HepG2 (cell line): Measurements from ENCODE around the gene EFEMP2. TPM values are rescaled to one million over a fixed set of nuclear protein-coding genes. Genes with fewer than 3 reads are reported as not detected.

Source experiments
- ATAC-seq: fragments of 200-7000 bp; cut with Tn5 transposase; 3 replicates; pipeline ENCODE4 v1.9.1; 2020; ENCODE audit warnings: mild to moderate bottlenecking, moderate library complexity
- BruUV-seq: library from RNA; stranded (reverse); fragments of 400-500 nt; replicated peaks from 2 replicates; lab custom pipeline; 2021; lab: Mats Ljungman, UMichigan
- CTCF ChIA-PET: fragments of 300-600 bp; formaldehyde crosslinking; extraction: SDS; loops from one replicate; lab custom pipeline; 2021; ENCODE audit warnings: low total read pairs, inconsistent platforms, low intra/inter-chr PET ratio; lab: Yijun Ruan, JAX
- POLR2A ChIA-PET: fragments of 350-600 bp; sonication (Branson Sonifier 250); formaldehyde crosslinking; loops from one replicate; lab custom pipeline; 2020; ENCODE audit warnings: antibody characterized with exemption, inconsistent platforms; lab: Yijun Ruan, JAX
- DNase-seq: peaks from one replicate; pipeline ENCODE4 v3.0.0-alpha.2; 2015; ENCODE audit warnings: low spot score
- FAIRE-seq: peaks from 3 replicates; lab custom pipeline; 2011; peaks lifted over from hg19 to GRCh38; lab: Jason Lieb, UNC
- H2AFZ ChIP-seq: one replicate; pipeline ENCODE4 v1.6.1; 2011; ENCODE audit warnings: low read length, inconsistent platforms
- H3K27ac ChIP-seq: fragments of 300-600 bp; 3 replicates; pipeline ENCODE4 v1.8.0; 2011; ENCODE audit warnings: mixed run types, mild to moderate bottlenecking, mixed read lengths, low read length, inconsistent platforms; ENCODE audit not compliant: insufficient read depth; ENCODE audit errors: extremely low read length
- H3K27me3 ChIP-seq, 2 experiments: fragments of 200-600 bp in 1 of 2; 2 replicates in 1 of 2; 3 replicates in 1 of 2; pipeline versions ENCODE4 v1.6.0 to v1.8.0; 2011; ENCODE audit warnings: low read length in 2 of 2, mild to moderate bottlenecking in 2 of 2, moderate library complexity in 2 of 2, inconsistent platforms in 1 of 2; ENCODE audit not compliant: insufficient read depth in 2 of 2, control insufficient read depth in 1 of 2
- H3K36me3 ChIP-seq, 2 experiments: fragments of 200-600 bp in 1 of 2; replicated peaks in 1 of 2; 2 replicates in 1 of 2; 3 replicates in 1 of 2; pipeline versions ENCODE4 v1.5.1 to v1.8.0; 2011; ENCODE audit warnings: low read length in 2 of 2, inconsistent platforms in 1 of 2; ENCODE audit not compliant: insufficient read depth in 2 of 2, control insufficient read depth in 1 of 2
- H3K4me1 ChIP-seq: 2 replicates; pipeline ENCODE4 v1.5.1; 2012; ENCODE audit warnings: low read length, inconsistent platforms; ENCODE audit not compliant: insufficient read depth
- H3K4me2 ChIP-seq: 2 replicates; pipeline ENCODE4 v1.6.0; 2011; ENCODE audit warnings: low read depth, low read length, inconsistent platforms
- H3K4me3 ChIP-seq, 3 experiments: fragments of 200-600 bp in 1 of 3; sonication (generic), shearing (Covaris generic) in 1 of 3; replicated peaks in 1 of 3; 2 replicates each; pipeline ENCODE4 v1.5.1; 2011 to 2016; ENCODE audit warnings: low read length in 3 of 3, inconsistent platforms in 2 of 3, low read depth in 2 of 3, mild to moderate bottlenecking in 2 of 3, control low read depth in 1 of 3, mixed read lengths in 1 of 3; ENCODE audit not compliant: insufficient read depth in 1 of 3
- H3K79me2 ChIP-seq: one replicate; pipeline ENCODE4 v1.6.1; 2011; ENCODE audit warnings: low read length, inconsistent platforms; ENCODE audit not compliant: insufficient read depth
- H3K9ac ChIP-seq: 2 replicates; pipeline ENCODE4 v1.6.0; 2011; ENCODE audit warnings: mild to moderate bottlenecking, low read depth, low read length, inconsistent platforms; ENCODE audit not compliant: insufficient read depth
- H3K9me3 ChIP-seq: 2 replicates; pipeline ENCODE4 v1.5.1; 2012; ENCODE audit warnings: mild to moderate bottlenecking, low read length
- H4K20me1 ChIP-seq: 2 replicates; pipeline ENCODE4 v1.6.0; 2011; ENCODE audit warnings: inconsistent platforms, mild to moderate bottlenecking, low read length, moderate library complexity; ENCODE audit not compliant: insufficient read depth
- ATF2 ChIP-seq: sonication (generic); formaldehyde crosslinking; IDR thresholded peaks from 2 replicates; pipeline ENCODE4 v1.4.0; 2020; ENCODE audit warnings: missing genetic modification reagents
- CCAR2 ChIP-seq: fragments of 200-400 bp; formaldehyde crosslinking; optimal IDR thresholded peaks from 2 replicates; pipeline ENCODE3; 2018; ENCODE audit warnings: low read depth, mild to moderate bottlenecking, low read length, moderate library complexity
- EEA1 ChIP-seq: sonication (generic); formaldehyde crosslinking; IDR thresholded peaks from 2 replicates; pipeline ENCODE4 v1.5.1; 2020; ENCODE audit warnings: mild to moderate bottlenecking, missing genetic modification reagents, borderline replicate concordance
- EP300 ChIP-seq, 3 experiments: sonication (generic) in 1 of 3; formaldehyde crosslinking in 1 of 3; IDR thresholded peaks; 2 replicates each; pipeline versions ENCODE4 v1.5.1 to v1.6.1; 2011 to 2020; ENCODE audit warnings: low read depth in 2 of 3, low read length in 2 of 3, borderline replicate concordance in 1 of 3, improper control_type of control experiment in 1 of 3, mild to moderate bottlenecking in 1 of 3, missing genetic modification reagents in 1 of 3, moderate library complexity in 1 of 3
- HMGA1 ChIP-seq: sonication (generic); formaldehyde crosslinking; conservative IDR thresholded peaks from 2 replicates; pipeline ENCODE4 v1.4.0; 2020; ENCODE audit warnings: missing genetic modification reagents
- MLX ChIP-seq: IDR thresholded peaks from 2 replicates; pipeline ENCODE4 v1.6.1; 2016
- MXI1 ChIP-seq: IDR thresholded peaks from 3 replicates; pipeline ENCODE4 v1.6.1; 2012; ENCODE audit warnings: low read depth, low read length, inconsistent platforms, borderline replicate concordance
- NR2F1 ChIP-seq, 2 experiments: fragments of 450-650 bp in 1 of 2; formaldehyde crosslinking in 1 of 2; IDR thresholded peaks; 2 replicates each; pipeline versions ENCODE4 v1.5.0 to v1.6.1; 2016 to 2020; ENCODE audit warnings: mild to moderate bottlenecking in 1 of 2, missing compliant biosample characterization in 1 of 2, missing genetic modification reagents in 1 of 2, moderate library complexity in 1 of 2
- PCBP1 ChIP-seq: fragments of 200-400 bp; formaldehyde crosslinking; IDR thresholded peaks from 2 replicates; pipeline ENCODE4 v1.6.1; 2017; ENCODE audit warnings: mild to moderate bottlenecking, low read depth, low read length, borderline replicate concordance
- RCOR2 ChIP-seq: IDR thresholded peaks from 2 replicates; pipeline ENCODE4 v1.6.1; 2016; ENCODE audit warnings: missing biosample characterization, missing genetic modification reagents
- RFX3 ChIP-seq: IDR thresholded peaks from 2 replicates; pipeline ENCODE4 v1.6.1; 2016; ENCODE audit warnings: missing biosample characterization, missing genetic modification reagents
- ZNF616 ChIP-seq: sonication (generic); formaldehyde crosslinking; IDR thresholded peaks from 2 replicates; pipeline ENCODE4 v1.5.0; 2020; ENCODE audit warnings: low read depth, mild to moderate bottlenecking, missing genetic modification reagents
- ZNF792 ChIP-seq: IDR thresholded peaks from 2 replicates; pipeline ENCODE4 v1.6.1; 2016
- WGBS: methylation state at CpG from one replicate; pipeline ENCODE4 v1.1.6; 2017; ENCODE audit warnings: low lambda C conversion rate; 5-methylcytosine and 5-hydroxymethylcytosine counted together
- in situ Hi-C: cut with HindIII; loops from 2 replicates; pipeline ENCODE4 v1.10.0; 2017; ENCODE audit warnings: low pct_unique_long_range_greater_than_20kb; ENCODE audit not compliant: extremely low pct_ligation_motif_present
- intact Hi-C: fragments of 100-400 bp; cut with micrococcal nuclease; formaldehyde crosslinking; loops from one replicate; pipeline ENCODE4 v1.10.0; 2022; ENCODE audit not compliant: unreplicated experiment
- polyA plus RNA-seq, 8 experiments: library from polyadenylated mRNA; depleted of rRNA in 3 of 8; stranded (reverse) in 7 of 8; unstranded in 1 of 8; fragments of >200 nt; fragmentation: Illumina TruSeq in 4 of 8; extraction: Trizol in 4 of 8; gene quantifications; 2 replicates each; pipeline versions ENCODE4 v1.2.1 to v1.2.3, GENCODE V29; 2011 to 2016; ENCODE audit warnings: low read depth in 4 of 8, missing spikeins in 1 of 8, mixed read lengths in 1 of 8; ENCODE audit not compliant: insufficient read depth in 1 of 8
- total RNA-seq, 5 experiments: library from RNA; depleted of rRNA; stranded (reverse); fragments of >200 nt; fragmentation: Illumina TruSeq; extraction: Trizol; gene quantifications; 2 replicates each; pipeline ENCODE4 v1.2.3, GENCODE V29; 2016; ENCODE audit warnings: low read depth in 1 of 5
- TF ChIP-seq, protein P1 (sequence below): sonication (generic); formaldehyde crosslinking; IDR thresholded peaks from 2 replicates; pipeline ENCODE4 v1.5.0; 2020; ENCODE audit warnings: missing genetic modification reagents
- TF ChIP-seq, protein P2 (sequence below): sonication (generic); formaldehyde crosslinking; IDR thresholded peaks from 2 replicates; pipeline ENCODE4 v1.5.0; 2020; ENCODE audit warnings: missing genetic modification reagents
- TF ChIP-seq, protein P3 (sequence below): sonication (generic); IDR thresholded peaks from 2 replicates; pipeline ENCODE4 v1.6.1; 2016; ENCODE audit warnings: low read depth, borderline replicate concordance
- TF ChIP-seq, protein P4 (sequence below): sonication (generic); formaldehyde crosslinking; conservative IDR thresholded peaks from 2 replicates; pipeline ENCODE4 v1.8.0; 2022; ENCODE audit warnings: mild to moderate bottlenecking, moderate library complexity, missing genetic modification reagents

The EFEMP2 gene
- total and polyA plus RNA-seq, 2 of the 13 experiments (the other 11 are each of a cell fraction or from before 2014, with no cell fraction given) = 7.4 to 29.7 TPM

DNA sequence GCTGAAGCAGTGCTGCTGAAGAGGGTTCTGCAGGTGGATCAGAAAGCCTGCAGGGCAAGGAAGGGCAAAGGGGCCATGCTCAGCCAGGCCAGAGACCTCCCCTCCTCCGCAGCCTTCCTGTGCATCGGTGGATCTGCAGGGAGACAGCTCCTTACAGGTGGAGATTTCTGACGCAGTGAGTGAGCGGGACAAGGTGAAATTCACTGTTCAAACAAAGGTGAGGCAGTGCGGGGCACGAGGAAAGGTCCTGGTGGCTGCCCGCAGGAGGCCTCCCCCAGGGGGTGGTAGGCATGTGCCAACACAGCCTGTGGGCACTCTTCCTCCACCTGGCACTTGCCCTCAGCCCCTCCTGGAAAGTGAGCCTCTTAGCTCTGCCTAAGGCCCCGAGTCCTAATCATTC, 23.2 kb downstream of the EFEMP2 start:
- H3K27ac ChIP-seq = no peak overlapping the region
- peak overlapping the region; percentile 60 for H3K4me2 ChIP-seq
- intact Hi-C loops = no loop called here
- no peaks in the 10 kb centered on the region for H3K79me2 ChIP-seq
- H3K4me3 ChIP-seq = peak overlapping the region in 1 of 3 experiments; percentile 51; a peak in 1 of 6 replicates
- no peak for DNase-seq
- peak; percentile 16 for ATAC-seq
- ChIA-PET CTCF (no interaction called here), POLR2A (interaction anchor here (1.2 to 4.1 kb wide), 5 partner anchors 9 to 129 kb away, joined by 3 to 21 read pairs (median 8); partner anchors contain the start of genes CFL1, MUS81 and RNASEH2C)
- FAIRE-seq = no peak
- H3K36me3 ChIP-seq = peaks cover 3 to 14% of the 10 kb centered on the region in 2 experiments; a peak in 4 of 5 replicates
- BruUV-seq = no TSS peak
- peaks cover 61% of the 10 kb centered on the region for H3K4me1 ChIP-seq
- in situ Hi-C loops = no loop called here
- 0 out of 2 replicates have a peak overlapping the region, but pooled peaks have one; percentile 17 for H3K9ac ChIP-seq
- no peak overlapping the region for H2AFZ ChIP-seq
- H3K9me3 ChIP-seq = 0 out of 2 replicates have a peak, but pooled peaks cover 4% of the 10 kb centered on the region
- H4K20me1 ChIP-seq = peaks cover 17% of the 10 kb centered on the region
- WGBS = 25% methylated on average over 2 of the region's 8 CpGs
- no peaks in the 10 kb centered on the region for H3K27me3 ChIP-seq
- TF ChIP-seq, protein P1, sequence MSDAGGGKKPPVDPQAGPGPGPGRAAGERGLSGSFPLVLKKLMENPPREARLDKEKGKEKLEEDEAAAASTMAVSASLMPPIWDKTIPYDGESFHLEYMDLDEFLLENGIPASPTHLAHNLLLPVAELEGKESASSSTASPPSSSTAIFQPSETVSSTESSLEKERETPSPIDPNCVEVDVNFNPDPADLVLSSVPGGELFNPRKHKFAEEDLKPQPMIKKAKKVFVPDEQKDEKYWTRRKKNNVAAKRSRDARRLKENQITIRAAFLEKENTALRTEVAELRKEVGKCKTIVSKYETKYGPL (CRISPR knock-in tag) = no peak
- TF ChIP-seq RFX3 (CRISPR knock-in tag) = no peak
- no peak for TF ChIP-seq ATF2 (CRISPR knock-in tag)
- no peak for TF ChIP-seq RCOR2
- 0 out of 4 replicates have a peak, but pooled peaks of 1 of the 2 experiments have one; percentile 13 for TF ChIP-seq NR2F1 (CRISPR knock-in tag; IDR thresholded peaks at IDR 0.05)
- no peak for TF ChIP-seq ZNF792 (CRISPR knock-in tag)
- TF ChIP-seq, protein P2, sequence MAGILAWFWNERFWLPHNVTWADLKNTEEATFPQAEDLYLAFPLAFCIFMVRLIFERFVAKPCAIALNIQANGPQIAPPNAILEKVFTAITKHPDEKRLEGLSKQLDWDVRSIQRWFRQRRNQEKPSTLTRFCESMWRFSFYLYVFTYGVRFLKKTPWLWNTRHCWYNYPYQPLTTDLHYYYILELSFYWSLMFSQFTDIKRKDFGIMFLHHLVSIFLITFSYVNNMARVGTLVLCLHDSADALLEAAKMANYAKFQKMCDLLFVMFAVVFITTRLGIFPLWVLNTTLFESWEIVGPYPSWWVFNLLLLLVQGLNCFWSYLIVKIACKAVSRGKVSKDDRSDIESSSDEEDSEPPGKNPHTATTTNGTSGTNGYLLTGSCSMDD (CRISPR knock-in tag) = no peak
- TF ChIP-seq PCBP1 = no peak
- 0 out of 2 replicates have a peak, but pooled peaks have one; percentile 12 for TF ChIP-seq ZNF616 (CRISPR knock-in tag)
- no peak for TF ChIP-seq HMGA1 (CRISPR knock-in tag)
- no peak for TF ChIP-seq EEA1
- TF ChIP-seq EP300 (IDR thresholded peaks at IDR 0.05; ENCODE audit: low read depth in 2 of 2, low read length in 2 of 2) = no peak
- no peak for TF ChIP-seq EP300 (CRISPR knock-in tag; IDR thresholded peaks at IDR 0.05; ENCODE audit: borderline replicate concordance)
- TF ChIP-seq, protein P3, sequence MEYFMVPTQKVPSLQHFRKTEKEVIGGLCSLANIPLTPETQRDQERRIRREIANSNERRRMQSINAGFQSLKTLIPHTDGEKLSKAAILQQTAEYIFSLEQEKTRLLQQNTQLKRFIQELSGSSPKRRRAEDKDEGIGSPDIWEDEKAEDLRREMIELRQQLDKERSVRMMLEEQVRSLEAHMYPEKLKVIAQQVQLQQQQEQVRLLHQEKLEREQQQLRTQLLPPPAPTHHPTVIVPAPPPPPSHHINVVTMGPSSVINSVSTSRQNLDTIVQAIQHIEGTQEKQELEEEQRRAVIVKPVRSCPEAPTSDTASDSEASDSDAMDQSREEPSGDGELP = no peak
- no peak for TF ChIP-seq MLX (CRISPR knock-in tag)
- TF ChIP-seq MXI1 = no peak
- TF ChIP-seq CCAR2 = no peak
- TF ChIP-seq, protein P4, sequence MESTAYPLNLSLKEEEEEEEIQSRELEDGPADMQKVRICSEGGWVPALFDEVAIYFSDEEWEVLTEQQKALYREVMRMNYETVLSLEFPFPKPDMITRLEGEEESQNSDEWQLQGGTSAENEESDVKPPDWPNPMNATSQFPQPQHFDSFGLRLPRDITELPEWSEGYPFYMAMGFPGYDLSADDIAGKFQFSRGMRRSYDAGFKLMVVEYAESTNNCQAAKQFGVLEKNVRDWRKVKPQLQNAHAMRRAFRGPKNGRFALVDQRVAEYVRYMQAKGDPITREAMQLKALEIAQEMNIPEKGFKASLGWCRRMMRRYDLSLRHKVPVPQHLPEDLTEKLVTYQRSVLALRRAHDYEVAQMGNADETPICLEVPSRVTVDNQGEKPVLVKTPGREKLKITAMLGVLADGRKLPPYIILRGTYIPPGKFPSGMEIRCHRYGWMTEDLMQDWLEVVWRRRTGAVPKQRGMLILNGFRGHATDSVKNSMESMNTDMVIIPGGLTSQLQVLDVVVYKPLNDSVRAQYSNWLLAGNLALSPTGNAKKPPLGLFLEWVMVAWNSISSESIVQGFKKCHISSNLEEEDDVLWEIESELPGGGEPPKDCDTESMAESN (CRISPR knock-in tag) = peak; percentile 76
